IgD-negative memory B cell (primary cell): ENCODE measurements around the gene FBXO34. TPM values are rescaled to one million over a fixed set of nuclear protein-coding genes. Genes with fewer than 3 reads are reported as not detected.

ENCODE experiments used
- H3K27ac Mint-ChIP-seq, 3 donors: one replicate each; pipeline ENCODE4 v1.8.0; 2020 to 2022; ENCODE audit warnings: mild to moderate bottlenecking in 3 of 3, mixed read lengths in 3 of 3, moderate library complexity in 1 of 3
- H3K27me3 Mint-ChIP-seq: one replicate; pipeline ENCODE4 v1.8.0; 2021; ENCODE audit warnings: mixed read lengths
- H3K36me3 Mint-ChIP-seq: one replicate; pipeline ENCODE4 v1.8.0; 2020; ENCODE audit warnings: mild to moderate bottlenecking, mixed read lengths
- H3K4me1 Mint-ChIP-seq, 3 donors: one replicate each; pipeline ENCODE4 v1.8.0; 2020 to 2022; ENCODE audit warnings: mixed read lengths in 3 of 3, mild to moderate bottlenecking in 1 of 3
- H3K4me3 Mint-ChIP-seq, 4 donors: one replicate each; pipeline ENCODE4 v1.8.0; 2020 to 2022; ENCODE audit warnings: mild to moderate bottlenecking in 4 of 4, mixed read lengths in 4 of 4, moderate library complexity in 3 of 4
- H3K9me3 Mint-ChIP-seq, 3 donors: one replicate each; pipeline ENCODE4 v1.8.0; 2020 to 2021; ENCODE audit warnings: mixed read lengths in 3 of 3, mild to moderate bottlenecking in 1 of 3
- polyA plus RNA-seq: library from polyadenylated mRNA; unstranded; fragments of 300-500 nt; fragmentation: Illumina TruSeq; gene quantifications from one replicate; pipeline ENCODE4 v1.2.3, GENCODE V29; 2021

FBXO34 gene
- polyA plus RNA-seq, 1 donor from 2014 or later = 23.7 TPM

DNA sequence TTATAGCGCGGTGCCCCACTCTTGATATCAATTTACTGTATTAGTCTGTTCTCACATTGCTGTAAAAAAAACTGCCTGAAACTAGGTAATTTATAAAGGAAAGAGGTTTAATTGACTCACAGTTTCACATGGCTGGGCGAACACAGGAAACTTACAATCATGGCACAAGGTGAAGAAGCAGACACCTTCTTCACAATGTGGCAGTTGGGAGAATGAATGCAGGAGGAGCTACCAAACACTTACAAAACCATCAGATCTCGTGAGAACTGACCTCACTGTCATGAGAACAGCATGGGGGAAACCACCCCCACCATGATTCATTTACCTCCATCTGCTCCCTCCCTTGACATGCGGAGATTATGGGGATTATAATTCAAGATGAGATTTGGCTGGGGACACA, 42.3 kb downstream of the FBXO34 start:
- H3K9me3 Mint-ChIP-seq = peaks cover 10 to 13% (median 12%) of the 10 kb centered on the region in 3 donors
- H3K4me3 Mint-ChIP-seq = no peak overlapping the region
- H3K36me3 Mint-ChIP-seq = peaks cover 29% of the 10 kb centered on the region
- H3K4me1 Mint-ChIP-seq = peaks cover 0 to 6% (median 2%) of the 10 kb centered on the region in 3 donors
- peak overlapping the region in 1 of 3 donors; percentile 32 for H3K27ac Mint-ChIP-seq
- H3K27me3 Mint-ChIP-seq = no peaks in the 10 kb centered on the region

DNA sequence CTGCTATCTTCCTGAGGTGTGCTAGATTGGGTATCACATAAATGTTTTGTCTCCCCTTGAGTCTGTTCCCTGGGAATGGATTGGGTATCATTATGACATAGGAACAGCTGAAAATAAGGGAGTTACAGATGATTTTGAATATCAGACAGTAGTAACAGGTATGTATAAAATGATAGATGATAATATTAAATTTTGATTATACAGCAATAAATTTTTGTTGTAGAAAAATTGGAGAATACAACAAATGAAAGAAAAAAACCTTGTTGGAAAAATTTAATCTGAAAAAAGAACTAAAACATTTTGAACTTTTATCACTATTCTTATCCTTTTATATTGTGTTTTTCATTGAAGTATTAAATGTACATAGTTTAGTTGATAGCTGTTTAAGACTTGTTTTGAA, 43.2 kb downstream of the FBXO34 start:
- Mint-ChIP-seq H3K4me3 (no peak overlapping the region), H3K36me3 (peaks cover 29% of the 10 kb centered on the region), H3K27me3 (no peaks in the 10 kb centered on the region), H3K4me1 (peaks cover 0 to 7% (median 2%) of the 10 kb centered on the region in 3 donors), H3K27ac (no peak overlapping the region), H3K9me3 (peaks cover 10 to 13% (median 12%) of the 10 kb centered on the region in 3 donors)

DNA sequence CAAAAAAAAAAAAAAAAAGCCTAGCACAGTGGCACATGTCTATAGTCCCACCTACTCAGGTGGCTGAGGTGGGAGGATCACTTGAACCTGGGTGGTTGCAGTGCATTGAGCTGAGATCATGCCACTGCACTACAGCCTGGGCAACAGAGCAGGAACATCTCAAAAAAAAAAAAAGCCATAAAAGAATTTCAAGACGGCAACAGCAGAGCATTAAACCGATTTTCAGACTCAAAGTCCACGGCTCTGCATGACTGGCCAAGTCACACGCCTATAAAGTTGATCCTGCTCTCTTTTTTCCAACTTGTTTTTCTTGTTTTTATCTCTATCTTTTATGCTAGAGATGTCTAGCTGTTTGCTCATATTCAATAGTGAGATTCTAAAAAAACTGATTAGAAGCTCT, 45.3 kb downstream of the FBXO34 start:
- no peak overlapping the region for H3K27ac Mint-ChIP-seq
- no peaks in the 10 kb centered on the region for H3K27me3 Mint-ChIP-seq
- peaks cover 0 to 7% (median 2%) of the 10 kb centered on the region in 3 donors for H3K4me1 Mint-ChIP-seq
- H3K36me3 Mint-ChIP-seq = peaks cover 14% of the 10 kb centered on the region
- H3K4me3 Mint-ChIP-seq = peak overlapping the region in 1 of 4 donors; percentile 76
- peaks cover 3 to 9% (median 5%) of the 10 kb centered on the region in 3 donors for H3K9me3 Mint-ChIP-seq

DNA sequence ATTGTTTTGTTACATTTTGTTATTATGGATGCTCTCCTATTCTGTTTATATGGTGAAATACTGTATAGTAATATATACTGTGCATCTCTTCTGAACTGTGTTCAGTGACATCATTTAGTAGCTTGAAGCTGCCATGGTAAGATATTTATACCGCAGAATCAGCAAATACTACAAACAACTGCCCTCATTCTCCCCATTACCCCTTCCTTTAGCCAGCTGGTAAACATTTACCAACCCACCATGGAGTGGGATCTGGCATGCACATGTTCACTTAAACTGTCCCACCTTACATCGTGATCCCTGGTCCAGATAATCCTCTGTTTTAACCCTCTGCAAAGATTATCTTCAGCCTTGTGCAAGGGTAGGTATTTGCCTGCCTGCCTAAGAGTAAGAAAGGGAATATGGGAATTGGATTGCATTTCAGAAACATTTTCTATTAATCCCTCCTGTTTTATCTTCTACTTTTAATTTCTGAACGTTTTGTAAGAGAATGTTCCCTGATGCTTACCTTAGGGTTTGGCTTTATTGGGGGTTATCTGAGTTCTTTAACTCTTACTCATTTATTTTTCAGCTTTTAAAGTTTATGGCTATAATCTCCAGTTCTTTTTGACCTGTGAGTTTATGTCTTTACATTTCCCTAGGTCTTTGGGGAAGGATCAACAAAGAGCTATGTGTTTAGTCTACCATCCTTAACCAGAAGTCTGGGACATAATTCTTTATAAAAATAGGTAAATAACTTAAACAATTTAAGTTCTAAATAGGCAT, 46.5 kb downstream of the FBXO34 start:
- peaks cover 3 to 9% (median 5%) of the 10 kb centered on the region in 3 donors for H3K9me3 Mint-ChIP-seq
- H3K4me1 Mint-ChIP-seq = peaks cover 0 to 7% (median 2%) of the 10 kb centered on the region in 3 donors
- H3K27me3 Mint-ChIP-seq = no peaks in the 10 kb centered on the region
- H3K27ac Mint-ChIP-seq = no peak overlapping the region
- peaks cover 14% of the 10 kb centered on the region for H3K36me3 Mint-ChIP-seq
- H3K4me3 Mint-ChIP-seq = no peak overlapping the region

DNA sequence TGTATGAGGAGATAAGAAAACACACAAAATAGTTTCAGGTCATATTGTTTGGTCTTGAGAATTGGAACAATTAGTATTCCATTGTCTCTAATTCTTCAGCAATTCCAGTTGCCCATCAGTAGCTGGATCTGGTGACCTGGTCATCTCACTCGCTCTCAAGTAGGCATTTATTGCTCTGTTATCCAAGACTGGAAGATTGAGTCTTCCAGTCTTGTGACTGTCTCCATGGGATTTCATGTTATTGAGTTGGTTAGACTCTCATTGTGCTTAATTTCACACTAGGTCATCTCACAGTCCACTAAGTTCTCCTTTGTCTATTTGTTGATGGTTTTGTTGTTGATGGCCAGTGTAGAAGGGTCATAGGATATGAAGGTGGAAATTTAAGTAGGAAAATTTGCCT, 47.5 kb downstream of the FBXO34 start:
- Mint-ChIP-seq H3K4me1 (peaks cover 0 to 6% (median 2%) of the 10 kb centered on the region in 3 donors), H3K4me3 (no peak overlapping the region), H3K27ac (no peak overlapping the region), H3K9me3 (peaks cover 0 to 5% (median 0%) of the 10 kb centered on the region in 3 donors), H3K27me3 (no peaks in the 10 kb centered on the region), H3K36me3 (peaks cover 6% of the 10 kb centered on the region)

DNA sequence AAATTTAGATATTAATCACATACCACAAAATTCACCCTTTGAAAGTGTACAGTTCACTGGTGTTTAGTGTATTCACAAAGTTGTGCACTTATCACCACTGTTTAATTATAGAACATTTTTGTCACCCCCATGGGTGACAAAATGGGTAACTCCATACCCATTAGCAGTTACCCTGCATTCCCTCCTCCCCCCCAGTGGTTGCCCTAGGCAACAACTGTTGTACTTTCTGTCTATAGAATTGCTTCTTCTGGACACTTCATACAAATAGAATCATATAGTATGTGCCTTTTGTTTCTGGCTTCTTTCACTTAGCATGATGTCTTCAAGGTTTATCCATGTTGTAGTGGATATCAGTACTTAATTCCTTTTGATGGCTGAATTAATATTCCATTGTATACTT, 52.7 kb downstream of the FBXO34 start:
- H3K27me3 Mint-ChIP-seq = no peaks in the 10 kb centered on the region
- H3K4me1 Mint-ChIP-seq = peaks cover 20 to 25% (median 25%) of the 10 kb centered on the region in 3 donors
- H3K36me3 Mint-ChIP-seq = peaks cover 6% of the 10 kb centered on the region
- H3K27ac Mint-ChIP-seq = no peak overlapping the region
- H3K9me3 Mint-ChIP-seq = no peaks in the 10 kb centered on the region
- no peak overlapping the region for H3K4me3 Mint-ChIP-seq

DNA sequence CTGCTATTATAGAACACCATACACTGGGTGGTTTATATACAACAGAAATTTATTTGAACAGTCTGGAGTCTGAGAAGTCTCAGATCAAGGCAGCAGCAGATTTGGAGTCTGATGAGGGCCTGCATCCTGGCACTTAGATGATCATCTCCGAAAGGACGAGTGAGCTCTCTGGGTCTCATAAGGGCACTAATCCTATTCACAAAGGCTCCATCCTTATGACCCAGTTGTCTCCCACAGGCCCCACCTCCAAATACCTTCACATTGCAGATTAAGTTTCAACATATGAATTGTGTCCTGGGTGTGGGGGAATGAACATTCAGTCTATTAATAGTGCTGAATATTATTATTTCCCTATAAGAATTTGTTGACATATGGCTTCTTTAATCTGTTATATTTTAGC, 53.6 kb downstream of the FBXO34 start:
- H3K27ac Mint-ChIP-seq = no peak overlapping the region
- no peak overlapping the region for H3K4me3 Mint-ChIP-seq
- no peaks in the 10 kb centered on the region for H3K9me3 Mint-ChIP-seq
- peaks cover 24 to 29% (median 25%) of the 10 kb centered on the region in 3 donors for H3K4me1 Mint-ChIP-seq
- H3K27me3 Mint-ChIP-seq = no peaks in the 10 kb centered on the region
- peaks cover 5% of the 10 kb centered on the region for H3K36me3 Mint-ChIP-seq

DNA sequence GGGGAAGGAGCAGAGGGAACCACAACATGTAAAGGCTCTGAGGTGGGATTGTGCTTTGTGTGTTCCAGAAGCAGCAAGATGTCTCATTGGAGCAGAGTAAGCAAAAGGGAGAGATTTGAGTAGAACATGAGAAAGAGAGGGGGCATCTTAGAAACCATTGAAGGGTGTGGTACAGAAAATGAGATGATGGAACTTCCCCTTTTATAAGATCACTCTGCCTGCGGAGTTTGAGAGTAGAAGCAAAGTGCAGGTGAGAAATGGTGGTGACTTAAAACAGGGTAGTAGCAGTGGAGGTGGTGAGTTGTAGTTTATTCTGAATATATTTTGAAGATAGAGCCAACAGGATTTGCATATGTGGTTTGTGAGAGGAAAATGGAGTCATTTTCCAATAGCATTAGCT, 56.0 kb downstream of the FBXO34 start:
- Mint-ChIP-seq H3K27me3 (no peaks in the 10 kb centered on the region), H3K4me1 (peaks cover 27 to 34% (median 30%) of the 10 kb centered on the region in 3 donors), H3K9me3 (no peaks in the 10 kb centered on the region), H3K4me3 (peak overlapping the region in 3 of 4 donors; percentile 0 to 83 (median 80)), H3K27ac (peak overlapping the region; percentile 12 to 93 (median 79)), H3K36me3 (peaks cover 6% of the 10 kb centered on the region)

DNA sequence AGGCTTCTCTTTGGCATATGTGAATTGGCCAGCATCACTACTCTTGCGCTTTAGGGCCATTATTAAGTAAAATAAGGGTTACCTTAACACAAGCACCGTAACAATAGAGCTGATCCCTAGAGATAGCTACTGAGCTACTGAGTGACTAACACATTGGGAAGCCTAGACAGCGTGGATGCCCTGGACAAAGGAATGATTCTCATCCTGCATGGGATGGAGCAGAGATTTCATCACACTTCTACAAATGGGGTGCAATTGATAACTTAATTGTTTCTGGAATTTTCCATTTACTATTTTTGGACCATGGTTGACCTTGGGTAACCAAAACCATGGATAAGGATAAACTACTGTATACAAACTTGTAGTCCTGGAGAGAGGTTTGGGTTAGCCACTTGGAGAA, 57.1 kb downstream of the FBXO34 start:
- Mint-ChIP-seq H3K27me3 (no peaks in the 10 kb centered on the region), H3K36me3 (peaks cover 6% of the 10 kb centered on the region), H3K4me1 (peaks cover 38 to 44% (median 40%) of the 10 kb centered on the region in 3 donors), H3K9me3 (no peaks in the 10 kb centered on the region), H3K4me3 (no peak overlapping the region), H3K27ac (peak overlapping the region in 1 of 3 donors; percentile 41)

DNA sequence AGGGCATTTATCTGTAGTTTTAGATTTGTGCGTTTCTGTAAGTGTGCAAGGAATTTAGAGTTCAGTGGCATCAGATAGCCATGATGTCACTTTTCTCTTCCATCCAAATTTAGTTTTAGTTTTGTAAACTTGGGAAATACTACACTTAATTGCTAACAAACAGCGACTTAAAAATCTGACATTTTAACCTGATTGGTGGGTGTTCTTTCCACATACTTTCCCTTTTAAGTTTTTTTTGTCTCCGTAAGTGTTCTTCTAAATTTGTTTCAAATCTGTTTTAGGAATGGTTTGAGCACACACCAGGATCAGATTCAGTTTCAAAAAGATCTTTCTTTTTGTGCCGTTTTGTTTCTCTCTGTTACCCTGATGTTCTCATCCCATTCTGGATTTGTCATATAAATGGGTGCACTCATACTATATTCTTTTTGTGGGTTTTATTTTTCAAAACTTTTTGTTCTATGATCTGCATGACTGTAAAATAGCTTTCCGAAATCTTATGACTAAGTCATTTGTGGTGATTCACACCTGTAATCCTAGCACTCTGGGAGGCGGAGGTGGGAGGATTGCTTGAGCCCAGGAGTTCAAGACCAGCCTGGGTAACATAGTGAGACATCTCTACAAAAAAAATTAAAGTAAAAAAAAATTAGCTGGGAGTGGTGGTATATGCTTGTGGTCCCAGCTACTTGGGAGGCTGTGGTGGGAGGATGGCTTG, 58.9 kb downstream of the FBXO34 start:
- H3K4me3 Mint-ChIP-seq = no peak overlapping the region
- H3K27me3 Mint-ChIP-seq = no peaks in the 10 kb centered on the region
- H3K4me1 Mint-ChIP-seq = peaks cover 52 to 55% (median 54%) of the 10 kb centered on the region in 3 donors
- peaks cover 6% of the 10 kb centered on the region for H3K36me3 Mint-ChIP-seq
- H3K27ac Mint-ChIP-seq = peak overlapping the region in 1 of 3 donors; percentile 25
- H3K9me3 Mint-ChIP-seq = peaks cover 0 to 2% (median 0%) of the 10 kb centered on the region in 3 donors

DNA sequence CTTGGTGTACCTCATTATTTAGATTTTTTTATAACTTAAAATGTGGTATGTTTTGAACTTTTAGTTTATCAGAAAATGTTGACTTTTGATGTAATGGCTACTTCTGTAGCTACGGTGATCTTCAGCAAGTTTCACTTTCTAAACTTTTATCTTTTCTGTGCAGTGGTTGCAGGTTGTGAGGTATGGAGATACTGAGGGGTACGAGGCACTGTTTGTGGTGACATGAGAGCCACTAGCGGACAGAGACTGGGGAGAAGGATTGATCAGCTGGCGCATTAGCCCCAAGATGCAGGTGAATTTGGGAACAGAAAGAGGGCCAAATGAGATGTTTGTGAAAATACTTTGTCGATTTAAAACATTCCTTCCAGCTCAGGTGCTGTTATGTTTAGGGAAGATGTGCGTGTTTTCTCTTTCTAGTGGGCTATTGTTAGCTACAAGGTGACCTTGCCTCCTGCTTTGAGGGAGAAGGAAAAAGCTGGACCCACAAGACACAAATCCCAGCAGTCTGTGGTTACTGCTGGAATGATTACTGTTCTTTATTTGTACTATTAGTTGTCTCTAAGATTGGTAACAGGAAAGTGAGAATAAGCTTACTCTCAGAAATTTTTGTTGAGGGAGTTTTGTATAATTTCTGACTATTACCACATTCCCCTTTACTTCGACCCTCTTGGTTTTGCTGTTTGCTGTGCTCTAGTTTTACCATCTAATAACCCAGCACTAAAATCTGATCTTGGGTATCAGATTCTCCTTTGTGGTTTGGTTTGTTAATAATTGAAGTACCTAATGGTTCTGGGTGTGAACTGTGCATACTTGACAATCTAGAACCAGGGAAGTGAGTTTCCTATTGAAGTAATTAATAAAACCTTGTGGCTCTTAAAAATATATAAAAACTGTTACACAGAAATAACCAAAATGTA, 61.7 kb downstream of the FBXO34 start:
- Mint-ChIP-seq H3K36me3 (peaks cover 4% of the 10 kb centered on the region), H3K4me1 (peaks cover 37 to 38% (median 37%) of the 10 kb centered on the region in 3 donors), H3K27ac (peak overlapping the region; percentile 32 to 92 (median 59)), H3K4me3 (peak overlapping the region; percentile 3 to 83 (median 68)), H3K27me3 (no peaks in the 10 kb centered on the region), H3K9me3 (peaks cover 0 to 2% (median 0%) of the 10 kb centered on the region in 3 donors)

DNA sequence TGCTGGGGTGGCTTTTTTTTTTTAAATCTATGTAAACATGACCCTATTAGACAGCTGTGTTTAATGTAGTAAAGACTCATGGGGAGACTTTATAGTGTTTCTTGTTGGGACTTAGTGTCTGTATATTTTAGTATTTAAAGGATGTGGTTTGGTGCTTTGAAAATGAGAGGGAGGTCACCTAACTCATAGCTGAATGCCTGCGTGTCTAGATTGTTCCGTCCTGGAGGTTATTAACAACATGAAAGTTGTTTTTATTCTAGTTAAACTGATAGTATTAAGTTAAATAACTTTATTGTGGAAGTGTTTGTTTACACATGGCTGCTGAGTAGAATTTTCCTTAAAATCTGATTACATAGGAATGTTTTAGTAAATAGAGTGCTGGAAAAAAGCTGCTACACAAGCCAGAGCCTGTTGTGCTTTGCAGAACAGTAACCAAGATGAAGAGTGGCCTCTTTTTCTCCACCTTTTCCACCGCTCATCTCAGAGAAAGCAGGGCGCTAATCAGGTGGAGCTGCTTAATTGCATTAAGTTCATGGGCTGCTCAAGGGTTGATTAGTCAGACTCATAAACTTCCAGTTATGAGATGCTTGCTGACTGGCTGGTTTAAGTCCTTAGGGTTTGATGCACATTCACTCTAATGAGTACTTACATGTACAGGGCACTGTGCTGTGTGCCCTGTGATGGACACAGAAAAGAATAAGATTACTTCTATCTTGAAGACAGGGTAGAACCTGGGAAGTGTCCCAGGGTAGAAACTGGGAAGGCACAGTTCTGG, 62.7 kb downstream of the FBXO34 start:
- Mint-ChIP-seq H3K27me3 (no peaks in the 10 kb centered on the region), H3K4me1 (peaks cover 34 to 37% (median 37%) of the 10 kb centered on the region in 3 donors), H3K36me3 (peaks cover 4% of the 10 kb centered on the region), H3K4me3 (peak overlapping the region in 3 of 4 donors; percentile 3 to 69 (median 64)), H3K9me3 (peaks cover 0 to 2% (median 0%) of the 10 kb centered on the region in 3 donors), H3K27ac (peak overlapping the region in 2 of 3 donors; percentile 59 to 92)

DNA sequence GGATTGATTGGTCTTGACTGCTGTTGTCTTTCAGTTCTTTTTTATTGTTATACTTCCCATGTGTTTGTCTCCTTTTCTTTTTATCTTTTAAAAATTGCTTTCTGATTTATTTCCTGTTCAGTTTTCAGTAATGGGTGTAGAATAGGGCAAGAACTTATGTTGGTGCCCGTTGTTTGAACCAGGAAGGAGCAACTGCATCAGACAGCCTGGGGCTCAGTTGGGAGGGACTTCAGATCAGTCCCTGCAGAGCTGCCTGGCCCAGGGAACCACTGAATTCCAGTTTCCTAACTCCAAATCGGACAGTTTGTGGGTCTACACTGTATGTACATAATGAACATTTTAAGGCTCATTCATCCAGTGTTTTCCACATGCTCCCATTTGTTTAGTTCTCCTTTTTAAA, 64.9 kb downstream of the FBXO34 start:
- H3K36me3 Mint-ChIP-seq = peaks cover 2% of the 10 kb centered on the region
- H3K9me3 Mint-ChIP-seq = peaks cover 0 to 2% (median 0%) of the 10 kb centered on the region in 3 donors
- no peak overlapping the region for H3K27ac Mint-ChIP-seq
- peaks cover 35 to 40% (median 38%) of the 10 kb centered on the region in 3 donors for H3K4me1 Mint-ChIP-seq
- no peaks in the 10 kb centered on the region for H3K27me3 Mint-ChIP-seq
- H3K4me3 Mint-ChIP-seq = no peak overlapping the region

DNA sequence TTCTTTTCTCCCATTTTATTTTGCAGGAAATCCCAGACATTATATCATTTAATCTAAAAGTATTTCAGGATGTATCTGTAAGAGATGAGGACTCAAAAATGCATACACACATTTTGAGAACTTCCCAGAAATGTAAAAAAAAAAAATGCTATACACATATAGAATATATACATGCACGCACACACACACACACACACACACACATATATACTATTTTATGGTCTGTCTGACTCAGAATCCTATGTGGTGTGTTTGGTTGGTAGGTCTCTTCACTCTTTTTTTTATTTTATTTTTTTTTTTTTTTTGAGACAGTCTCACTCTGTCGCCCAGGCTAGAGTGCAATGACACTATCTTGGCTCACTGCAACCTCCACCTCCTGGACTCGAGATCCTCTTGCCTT, 65.5 kb downstream of the FBXO34 start:
- Mint-ChIP-seq H3K4me3 (no peak overlapping the region), H3K9me3 (peaks cover 0 to 2% (median 0%) of the 10 kb centered on the region in 3 donors), H3K4me1 (peaks cover 37 to 41% (median 40%) of the 10 kb centered on the region in 3 donors), H3K27ac (no peak overlapping the region), H3K27me3 (no peaks in the 10 kb centered on the region), H3K36me3 (peaks cover 2% of the 10 kb centered on the region)
